Ovary (tissue), 3 donors: ENCODE measurements around the gene TBL1X.

Experiments
- CTCF ChIP-seq, 3 donors: fragments of 450-650 bp in 2 of 3; fragments of 200-600 bp in 1 of 3; IDR thresholded peaks; one replicate each; pipeline versions ENCODE4 v1.5.1 to v1.8.0; 2016 to 2022; ENCODE audit warnings: antibody characterized with exemption in 3 of 3, mild to moderate bottlenecking in 1 of 3
- EP300 ChIP-seq: sonication (generic); formaldehyde crosslinking; IDR thresholded peaks from one replicate; pipeline ENCODE4 v1.6.1; 2017; ENCODE audit warnings: antibody characterized with exemption
- donor health status: DM: no; HTN: no; CAD: no.

GRCh38 chrX:9671998-9672397, 207.1 kb downstream of the TBL1X start:
- TF ChIP-seq CTCF (IDR thresholded peaks at IDR 0.05) (no peak), EP300 (no peak)
